GM19397 (cell line): ENCODE results near the gene UTS2B.

Experiments
- ATAC-seq: cut with Tn5 transposase; IDR thresholded peaks from one replicate; pipeline ENCODE4 v1.9.1; 2021; ENCODE audit warnings: mild to moderate bottlenecking, moderate library complexity; ENCODE audit not compliant: unreplicated experiment

The UTS2B gene, protein sequence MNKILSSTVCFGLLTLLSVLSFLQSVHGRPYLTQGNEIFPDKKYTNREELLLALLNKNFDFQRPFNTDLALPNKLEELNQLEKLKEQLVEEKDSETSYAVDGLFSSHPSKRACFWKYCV

GRCh38 chr3:191329654-191330529, at the start of gene UTS2B:
UTS2B (minus strand) TSS chr3:191330526; CDS start chr3:191282189, 48,337 bp downstream.
- peak; percentile 40 for ATAC-seq

DNA sequence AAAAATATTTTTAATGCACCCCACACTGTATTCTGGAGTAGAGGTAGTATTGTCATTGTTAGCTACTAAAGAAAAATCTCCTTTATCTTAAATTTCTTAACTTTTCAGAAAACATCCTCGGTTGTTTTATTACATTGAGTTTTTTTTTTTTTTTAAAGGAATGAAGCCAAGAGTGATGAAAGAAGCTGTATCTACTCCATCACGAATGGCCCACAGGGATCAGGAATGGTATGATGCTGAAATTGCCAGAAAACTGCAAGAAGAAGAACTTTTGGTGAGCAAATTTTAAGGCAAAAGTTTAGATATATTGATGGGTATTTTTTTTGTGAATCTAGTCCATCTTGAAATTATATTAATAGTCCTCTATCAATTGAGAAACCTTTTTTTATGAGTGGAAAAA, 49.7 kb upstream of the UTS2B start:
- no peak for ATAC-seq

DNA sequence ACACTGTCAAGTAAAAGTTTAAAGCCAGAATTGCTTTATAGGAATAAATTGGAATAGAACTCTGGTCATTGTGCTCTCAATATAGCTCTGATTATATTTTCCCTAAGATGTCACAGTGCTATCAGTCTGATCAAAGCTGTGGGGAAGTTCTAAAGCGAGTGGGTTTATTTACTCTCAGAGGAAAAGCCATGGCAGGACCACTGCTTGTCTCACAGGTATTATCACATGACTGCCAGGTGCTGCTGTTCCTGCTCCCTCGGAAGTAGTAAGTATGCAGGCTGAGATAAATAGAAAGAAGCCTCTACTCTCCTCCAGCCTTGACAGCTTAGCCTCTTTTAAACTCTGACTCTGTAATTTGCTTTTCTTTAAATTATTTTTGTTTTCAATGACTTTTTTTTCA, 49.1 kb upstream of the UTS2B start:
- no peak for ATAC-seq

DNA sequence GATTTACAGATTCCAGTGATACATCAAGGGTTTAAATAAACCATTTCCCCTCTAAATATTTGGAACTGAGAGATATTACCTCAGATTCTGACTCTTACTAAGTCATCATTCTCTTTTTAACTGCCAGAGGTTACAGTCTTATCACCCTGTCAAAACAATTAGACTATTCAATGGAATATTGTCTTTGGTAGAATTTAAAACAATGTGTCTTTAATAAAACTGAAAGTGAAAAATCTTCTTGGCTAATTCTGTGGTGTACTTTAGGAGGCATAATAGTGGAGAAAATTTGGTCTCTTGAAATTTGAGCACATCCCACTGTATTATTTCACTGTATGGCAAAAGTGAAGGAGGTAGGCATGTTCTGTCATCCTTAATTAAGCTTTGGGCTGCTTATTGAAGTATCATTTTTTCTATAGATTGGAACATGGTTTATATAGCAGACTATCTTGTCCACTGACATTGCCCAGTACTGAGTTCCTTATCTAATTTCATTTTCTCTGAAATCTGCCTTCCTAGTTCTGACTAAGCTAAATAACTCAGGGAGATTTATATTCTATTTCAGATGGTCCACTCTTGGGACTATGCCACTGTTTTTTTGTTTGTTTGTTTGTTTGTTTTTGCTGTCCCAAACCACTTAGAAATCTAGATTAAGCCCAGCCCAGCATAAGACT, 48.0 kb upstream of the UTS2B start:
- ATAC-seq = no peak

GRCh38 chr3:191376516-191377141, 46.3 kb upstream of the UTS2B start:
- ATAC-seq = no peak

DNA sequence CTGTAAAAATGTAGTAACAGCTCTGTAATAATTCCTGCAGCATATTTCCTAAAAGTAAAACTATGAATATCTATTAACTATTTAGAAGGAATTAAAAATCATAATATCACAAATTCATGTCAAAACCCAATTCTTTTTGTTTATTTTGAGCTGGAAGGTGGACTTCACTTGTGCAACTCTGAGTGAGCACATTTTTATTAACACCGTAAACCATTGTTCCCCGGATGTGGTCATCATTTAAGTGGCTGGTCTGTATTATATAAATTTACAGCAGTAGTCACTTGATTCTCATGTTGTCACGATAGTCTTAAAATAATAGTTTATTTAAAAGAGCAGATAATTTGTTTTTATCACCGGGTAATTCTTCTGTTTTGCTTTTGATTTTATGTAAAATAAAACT, 43.0 kb upstream of the UTS2B start:
- no peak for ATAC-seq

DNA sequence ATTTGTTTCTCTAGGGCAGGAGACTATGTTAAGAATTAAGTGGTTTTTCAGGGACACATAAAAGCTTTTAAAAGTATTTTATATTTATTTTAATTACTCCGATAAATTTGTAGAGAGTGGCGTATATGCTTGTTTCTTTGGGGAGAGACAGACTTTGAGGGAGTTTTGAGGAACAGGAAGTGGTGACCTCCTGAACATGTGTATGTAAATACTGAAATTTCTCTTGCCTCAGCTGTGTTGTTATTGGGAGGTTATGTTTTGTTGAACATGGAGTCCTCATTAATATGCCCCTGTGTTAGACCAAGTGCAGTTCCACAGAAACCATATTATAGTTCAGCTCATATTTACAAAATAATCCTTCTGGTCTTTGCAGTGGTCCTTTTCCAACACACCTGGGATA, 41.8 kb upstream of the UTS2B start:
- ATAC-seq = no peak

- no peak for ATAC-seq
Observed at GRCh38 chr3:191369616-191370010, 39.3 kb upstream of the UTS2B start.

DNA sequence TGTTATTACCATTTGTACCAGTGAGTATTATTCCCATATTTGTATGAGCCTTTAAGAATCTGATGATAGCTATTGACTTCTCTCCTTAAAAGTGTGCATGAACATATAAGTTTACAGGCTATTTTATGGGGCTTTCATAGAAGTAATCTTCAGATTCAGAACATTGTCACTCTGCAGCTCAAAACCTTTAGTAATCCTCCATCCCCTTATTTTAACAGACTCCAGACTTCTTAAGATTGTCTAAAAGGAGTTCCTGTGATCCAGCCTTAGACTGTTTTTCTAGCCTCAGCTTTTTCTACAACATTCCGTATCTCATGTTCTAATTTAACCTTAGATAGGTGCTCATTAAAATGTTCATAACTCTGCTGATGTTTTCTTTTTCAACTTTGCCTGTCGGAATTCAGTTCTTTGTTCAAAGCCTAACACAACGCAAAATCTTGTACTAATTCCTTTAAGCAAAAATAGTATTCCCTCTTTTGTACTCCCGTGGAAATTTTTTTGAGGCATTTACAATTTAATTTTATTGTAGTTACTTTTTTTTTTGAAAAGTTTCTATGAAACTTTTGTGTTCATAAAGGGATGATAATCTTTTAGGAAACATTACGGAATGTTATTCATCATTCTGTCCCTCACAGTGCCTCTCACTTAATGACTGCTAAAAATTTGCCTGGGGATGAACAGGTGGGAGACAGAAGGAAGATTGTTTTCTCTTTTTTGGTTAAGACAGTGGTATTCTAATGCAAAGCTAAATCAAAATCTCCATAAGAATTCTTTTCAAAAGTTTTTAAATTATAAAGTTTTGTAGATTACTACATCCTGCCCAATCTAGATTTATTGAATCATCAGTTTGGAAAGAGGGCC, 38.7 kb upstream of the UTS2B start:
- no peak for ATAC-seq

GRCh38 chr3:191366675-191367074, 36.3 kb upstream of the UTS2B start:
- ATAC-seq = no peak

DNA sequence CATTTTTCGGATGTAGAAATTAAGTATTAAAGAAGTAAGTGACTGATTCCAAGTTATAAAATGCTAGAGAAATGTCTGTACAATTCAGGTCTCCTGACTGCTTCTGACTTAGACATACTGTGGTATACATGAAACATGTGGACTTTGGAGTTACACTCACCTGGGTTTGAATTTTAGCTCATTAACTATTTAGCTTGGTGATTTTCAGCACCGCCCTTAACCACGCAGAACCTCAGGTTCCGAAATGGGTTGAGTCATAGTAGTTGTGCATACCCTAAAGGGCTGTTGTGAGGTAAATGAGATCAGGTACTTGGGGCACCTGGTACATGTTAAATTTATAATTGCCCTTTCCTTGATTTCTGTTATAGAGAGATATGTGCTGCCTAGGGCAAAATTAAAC, 32.9 kb upstream of the UTS2B start:
- no peak for ATAC-seq

DNA sequence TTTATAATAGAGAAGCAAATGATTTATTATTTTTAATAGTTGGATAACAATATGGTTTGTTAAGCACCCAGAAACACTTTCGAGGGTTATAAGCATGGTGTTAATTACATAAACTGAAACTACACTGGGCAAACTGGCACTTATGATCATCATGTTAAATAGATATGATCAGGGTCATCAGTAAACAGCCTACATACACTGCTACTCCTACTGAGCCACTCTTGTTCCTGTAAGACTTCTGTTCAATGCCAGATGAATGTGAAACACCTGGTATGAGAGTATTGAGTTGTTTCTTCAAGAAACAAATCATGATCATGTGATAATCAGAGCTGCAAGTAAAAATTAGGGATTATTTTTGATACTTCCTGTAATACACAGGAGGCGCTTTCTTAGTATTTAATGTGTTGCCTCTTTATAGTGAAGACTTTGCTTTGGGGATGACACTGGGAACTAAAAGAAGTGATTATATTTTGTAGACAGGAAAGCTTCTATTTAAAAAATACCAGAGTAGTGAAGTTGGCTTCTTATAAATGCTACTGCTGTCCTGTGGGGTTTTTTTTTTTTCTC, 32.3 kb upstream of the UTS2B start:
- ATAC-seq = no peak

DNA sequence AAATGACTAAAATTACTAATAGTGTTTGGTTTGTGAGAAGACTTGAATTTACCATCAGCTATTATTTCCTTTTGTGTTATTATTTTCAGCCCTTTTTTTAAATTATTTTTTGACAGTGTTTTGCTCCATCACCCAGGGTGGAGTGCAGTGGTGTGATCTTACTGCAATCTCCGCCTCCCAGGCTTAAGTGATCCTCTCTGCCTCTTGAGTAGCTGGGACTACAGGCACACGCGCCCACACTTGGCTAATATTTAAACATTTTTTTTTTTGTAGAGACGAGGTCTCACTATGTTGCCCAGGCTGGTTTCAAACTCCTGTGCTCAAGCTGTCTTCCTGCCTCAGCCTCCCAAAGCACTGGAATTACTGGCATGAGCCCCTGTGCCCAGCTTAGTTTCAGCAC, 31.7 kb upstream of the UTS2B start:
- ATAC-seq = no peak

GRCh38 chr3:191361456-191361855, 31.1 kb upstream of the UTS2B start:
- no peak for ATAC-seq

- ATAC-seq = no peak
Observed at GRCh38 chr3:191360620-191361019, 30.3 kb upstream of the UTS2B start.

- ATAC-seq = no peak
Observed at GRCh38 chr3:191358929-191359328, 28.6 kb upstream of the UTS2B start.

DNA sequence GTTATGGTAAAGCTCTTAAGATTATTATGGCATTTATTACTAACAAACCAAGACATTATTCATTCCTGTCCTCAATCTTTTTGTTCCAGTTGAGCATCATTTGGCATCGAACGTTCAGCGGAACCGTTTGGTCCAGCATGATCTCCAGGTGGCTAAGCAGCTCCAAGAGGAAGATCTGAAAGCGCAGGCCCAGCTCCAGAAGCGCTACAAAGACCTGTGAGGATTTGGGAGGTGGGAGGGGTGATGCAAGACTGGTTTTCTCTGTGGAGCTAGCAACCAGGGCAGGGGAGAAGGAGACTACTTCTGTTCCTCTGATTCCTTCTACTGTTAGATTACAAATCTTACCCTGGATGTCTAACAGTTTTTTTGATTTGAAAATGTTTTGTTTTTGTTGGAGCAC, 27.6 kb upstream of the UTS2B start:
- no peak for ATAC-seq

DNA sequence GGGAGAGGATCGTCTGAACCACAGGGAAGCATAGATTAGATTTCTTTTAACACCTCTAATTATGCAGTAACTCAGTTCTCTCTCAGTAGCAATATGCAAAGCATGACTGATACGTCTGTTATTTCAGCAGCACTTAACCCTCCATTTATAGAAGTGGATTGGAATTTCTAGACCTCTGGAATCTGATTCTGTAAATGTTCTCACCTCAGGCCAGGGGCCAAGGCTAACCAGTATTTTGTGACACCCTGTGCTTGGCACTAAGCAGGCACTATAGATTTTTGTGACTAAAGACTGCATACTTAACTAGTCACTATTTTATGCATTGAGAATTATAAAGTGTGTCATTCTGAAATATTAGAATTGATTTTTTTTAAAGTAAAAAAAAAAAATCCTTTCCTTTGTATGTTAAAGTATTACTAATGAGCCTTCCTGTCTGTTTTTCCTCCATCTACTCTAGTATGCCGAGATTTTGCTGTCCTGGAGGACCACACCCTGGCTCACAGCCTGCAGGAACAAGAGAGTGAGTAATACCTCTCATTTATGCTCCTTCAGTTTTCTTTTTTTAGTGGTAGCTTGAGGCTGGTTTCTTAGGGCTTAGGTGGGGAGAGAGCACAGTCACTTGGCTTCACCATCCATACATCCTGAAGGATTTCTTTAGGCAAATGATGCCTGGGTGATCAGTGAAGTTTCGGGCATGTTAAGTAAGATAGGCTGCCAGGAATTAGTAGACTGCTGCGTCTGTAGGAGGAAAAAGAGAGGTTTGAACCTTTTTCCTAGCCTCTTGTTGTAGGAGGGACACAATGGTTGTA, 26.5 kb upstream of the UTS2B start:
- ATAC-seq = no peak

GRCh38 chr3:191355406-191355805, 25.1 kb upstream of the UTS2B start:
- ATAC-seq = peak; percentile 74
